A549 (cell line): ENCODE measurements around the gene NSUN4. TPM values are rescaled to one million over a fixed set of nuclear protein-coding genes. Genes with fewer than 3 reads are reported as not detected.
A peak's percentile ranks its signal among the peaks of the same experiment; 100 is the strongest.

Experiments
- ATAC-seq, 2 experiments: fragments of 200-7000 bp in 1 of 2; fragments of >200 bp in 1 of 2; cut with Nextera tagmentation in 1 of 2; cut with Tn5 transposase in 1 of 2; 3 replicates each; pipeline versions ENCODE4 v1.8.0 to v1.9.1; 2018 to 2020; ENCODE audit warnings: mild to moderate bottlenecking in 1 of 2, moderate library complexity in 1 of 2
- CTCF ChIA-PET: fragments of 300-600 bp; sonication (Branson Sonifier 250); formaldehyde crosslinking; extraction: SDS; loops from one replicate; lab custom pipeline; 2021; ENCODE audit warnings: antibody characterized with exemption, inconsistent platforms; lab: Yijun Ruan, JAX
- POLR2A ChIA-PET: fragments of 350-600 bp; formaldehyde crosslinking; extraction: SDS; loops from one replicate; lab custom pipeline; 2021; ENCODE audit warnings: antibody characterized with exemption, inconsistent platforms; lab: Yijun Ruan, JAX
- DNase-seq, 2 experiments: peaks; one replicate each; pipeline versions ENCODE4 v3.0.0 to v3.0.0-alpha.2; 2011 to 2016; ENCODE audit warnings: low read depth in 1 of 2, low spot score in 1 of 2
- FAIRE-seq: peaks from 2 replicates; lab custom pipeline; 2011; peaks lifted over from hg19 to GRCh38; lab: Jason Lieb, UNC
- H3K27ac ChIP-seq, 2 experiments: fragments of >200 bp; sonication (Bioruptor Twin); formaldehyde crosslinking; 3 replicates each; pipeline ENCODE4 v1.5.1; 2016 to 2017
- H3K4me1 ChIP-seq: fragments of >200 bp; sonication (Bioruptor Twin); formaldehyde crosslinking; 3 replicates; pipeline ENCODE4 v1.6.1; 2016
- H3K4me2 ChIP-seq: fragments of >200 bp; sonication (Bioruptor Twin); formaldehyde crosslinking; 3 replicates; pipeline ENCODE4 v1.6.1; 2016
- H3K4me3 ChIP-seq: fragments of >200 bp; sonication (Bioruptor Twin); formaldehyde crosslinking; 3 replicates; pipeline ENCODE4 v1.5.1; 2016
- H3K9me3 ChIP-seq: fragments of >200 bp; sonication (Bioruptor Twin); formaldehyde crosslinking; 3 replicates; pipeline ENCODE4 v1.6.1; 2016
- ATOH8 ChIP-seq: fragments of 250-450 bp; sonication (Bioruptor Pico); IDR thresholded peaks from 2 replicates; pipeline ENCODE4 v1.5.0; 2020; ENCODE audit warnings: low read depth, mild to moderate bottlenecking, moderate library complexity
- CHD2 ChIP-seq: fragments of 150-350 bp; IDR thresholded peaks from 2 replicates; pipeline ENCODE4 v1.6.1; 2014; ENCODE audit warnings: low read length; ENCODE audit not compliant: partially characterized antibody
- E2F6 ChIP-seq: IDR thresholded peaks from 2 replicates; pipeline ENCODE4 v1.6.1; 2012; ENCODE audit warnings: low read depth, borderline replicate concordance
- EHF ChIP-seq: fragments of 250-450 bp; sonication (Bioruptor Pico); IDR thresholded peaks from 2 replicates; pipeline ENCODE4 v1.5.0; 2020; ENCODE audit warnings: mild to moderate bottlenecking
- ELK1 ChIP-seq: fragments of 150-350 bp; IDR thresholded peaks from 2 replicates; pipeline ENCODE4 v1.6.1; 2014; ENCODE audit warnings: low read depth, mild to moderate bottlenecking, low read length
- EP300 ChIP-seq, 2 experiments: fragments of >200 bp; sonication (Bioruptor Twin); formaldehyde crosslinking; IDR thresholded peaks; 2 replicates in 1 of 2; 3 replicates in 1 of 2; pipeline ENCODE4 v1.6.1; 2016 to 2017
- GATA3 ChIP-seq: IDR thresholded peaks from 2 replicates; pipeline ENCODE4 v1.6.1; 2012; ENCODE audit warnings: borderline replicate concordance
- HOXB13 ChIP-seq: fragments of 250-450 bp; sonication (Bioruptor Pico); IDR thresholded peaks from 2 replicates; pipeline ENCODE4 v1.5.0; 2020; ENCODE audit warnings: low read depth, mild to moderate bottlenecking, moderate library complexity
- KDM1A ChIP-seq: fragments of 200-600 bp; sonication (generic); IDR thresholded peaks from 2 replicates; pipeline ENCODE4 v1.6.1; 2016; ENCODE audit warnings: low read depth, mild to moderate bottlenecking
- MAX ChIP-seq: IDR thresholded peaks from 2 replicates; pipeline ENCODE4 v1.6.1; 2012
- NFE2L2 ChIP-seq: fragments of 150-350 bp; conservative IDR thresholded peaks from 2 replicates; pipeline ENCODE4 v1.6.1; 2014; ENCODE audit warnings: low read length
- NR3C1 ChIP-seq: fragments of >200 bp; sonication (Bioruptor Twin); formaldehyde crosslinking; IDR thresholded peaks from 3 replicates; pipeline ENCODE4 v1.6.1; 2017
- REST ChIP-seq: fragments of 200-600 bp; sonication (generic); IDR thresholded peaks from 2 replicates; pipeline ENCODE4 v1.6.1; 2016; ENCODE audit warnings: antibody characterized with exemption, mild to moderate bottlenecking, moderate library complexity
- SMC3 ChIP-seq: fragments of >200 bp; sonication (Bioruptor Twin); formaldehyde crosslinking; IDR thresholded peaks from 3 replicates; pipeline ENCODE4 v1.6.1; 2018; ENCODE audit warnings: inconsistent platforms
- ZFP36 ChIP-seq: fragments of 450-650 bp; IDR thresholded peaks from 2 replicates; pipeline ENCODE4 v1.6.1; 2014; ENCODE audit warnings: borderline replicate concordance; ENCODE audit not compliant: partially characterized antibody
- WGBS: methylation state at CpG from one replicate; pipeline ENCODE4 v1.1.6; 2017; ENCODE audit errors: missing lambda C conversion rate; 5-methylcytosine and 5-hydroxymethylcytosine counted together
- polyA plus RNA-seq, 4 experiments: library from polyadenylated mRNA; depleted of rRNA in 3 of 4; stranded (reverse); fragments of >200 nt; fragmentation: RNase III in 1 of 4; extraction: RNeasy Plus Mini Kit Qiagen cat#74134 plus additional on column Dnase treatment in 1 of 4; gene quantifications; 2 replicates in 3 of 4; 3 replicates in 1 of 4; pipeline ENCODE4 v1.2.3, GENCODE V29; 2011 to 2017

NSUN4 gene
- polyA plus RNA-seq, 2 of the 4 experiments (the other 2 are of a cell fraction): 11.7 to 23.3 TPM

- Histone ChIP-seq H3K4me3 (no peak overlapping the region; the same call in 2 of the 3 replicates), H3K4me1 (no peaks in the 10 kb centered on the region), H3K27ac (no peak overlapping the region), H3K9me3 (peaks cover 18% of the 10 kb centered on the region), H3K4me2 (no peak overlapping the region; the same call in 2 of the 3 replicates)
- FAIRE-seq: no peak
- DNase-seq: no peak
- ChIA-PET CTCF (interaction anchor here (1.5 kb wide), 1 partner anchor 49 kb away, joined by 3 read pairs; no protein-coding TSS in a partner anchor), POLR2A (no interaction called here)
- no peak for ATAC-seq
- WGBS: 71% methylated on average over 12 of the region's 12 CpGs
- TF ChIP-seq GATA3 (no peak), ZFP36 (no peak), EP300 (IDR thresholded peaks at IDR 0.05) (no peak), CHD2 (no peak), KDM1A (no peak), ELK1 (no peak), NR3C1 (no peak), EHF (no peak), SMC3 (no peak), HOXB13 (CRISPR knock-in tag) (no peak), NFE2L2 (no peak)
Measured at GRCh38 chr1:46393510-46393909, 52.9 kb downstream of the NSUN4 start.

- 46% methylated on average over 31 of the region's 75 CpGs for WGBS
- DNase-seq: no peak
Measured at GRCh38 chr1:46394108-46394871, 53.7 kb downstream of the NSUN4 start, which contains the start of gene FAAH. FAAH (plus strand) TSS chr1:46394317; CDS start chr1:46394349, 32 bp downstream.

More at GRCh38 chr1:46394108-46394871, 53.7 kb downstream of the NSUN4 start, which contains the start of gene FAAH:
- H3K27ac ChIP-seq: peak within 1 kb of the TSS in 1 of 2 experiments; percentile 62; a peak in 2 of 6 replicates
- POLR2A ChIA-PET: no interaction called here
- no peaks in the 10 kb centered on the region for H3K4me1 ChIP-seq
- TF ChIP-seq REST (no peak), ATOH8 (CRISPR knock-in tag) (no peak), ELK1 (no peak), EP300 (IDR thresholded peaks at IDR 0.05) (no peak), MAX (peak; percentile 86), E2F6 (peak; percentile 87)
- H3K4me3 ChIP-seq: peak within 1 kb of the TSS; percentile 36
- peaks cover 18% of the 10 kb centered on the region for H3K9me3 ChIP-seq
- peak; percentile 71 to 81; a peak in 5 of 6 replicates for ATAC-seq
- H3K4me2 ChIP-seq: peak within 1 kb of the TSS; percentile 61
- CTCF ChIA-PET: interaction anchor here (1.5 to 1.9 kb wide), 2 partner anchors 12 to 48 kb away, joined by 3 to 5 read pairs; no protein-coding TSS in a partner anchor
- FAIRE-seq: no peak
